Duodenal mucosa (tissue), 2 donors: ENCODE results near the gene RSPO3.

ENCODE experiments used
- H3K27ac ChIP-seq: one replicate; pipeline ENCODE4 v1.7.0; 2013; ENCODE audit warnings: low read depth, low read length
- H3K27me3 ChIP-seq, 2 donors: one replicate each; pipeline ENCODE4 v1.7.0; 2013; ENCODE audit warnings: low read length in 2 of 2, control low read depth in 1 of 2; ENCODE audit not compliant: insufficient read depth in 2 of 2, control insufficient read depth in 1 of 2
- H3K36me3 ChIP-seq, 2 donors: one replicate each; pipeline ENCODE4 v1.7.0; 2013; ENCODE audit warnings: low read length in 2 of 2, control low read depth in 1 of 2; ENCODE audit not compliant: insufficient read depth in 2 of 2, control insufficient read depth in 1 of 2
- H3K4me1 ChIP-seq, 2 donors: one replicate each; pipeline ENCODE4 v1.7.0; 2013; ENCODE audit warnings: low read length in 2 of 2, control low read depth in 1 of 2; ENCODE audit not compliant: insufficient read depth in 2 of 2, control insufficient read depth in 1 of 2
- H3K4me3 ChIP-seq, 2 donors: one replicate each; pipeline ENCODE4 v1.7.0; 2013; ENCODE audit warnings: low read length in 2 of 2, low read depth in 1 of 2
- H3K9ac ChIP-seq, 2 donors: one replicate each; pipeline ENCODE4 v1.7.0; 2013; ENCODE audit warnings: low read length in 2 of 2, low read depth in 1 of 2
- H3K9me3 ChIP-seq, 2 donors: one replicate each; pipeline ENCODE4 v1.7.0; 2013; ENCODE audit warnings: low read length in 2 of 2, control low read depth in 1 of 2; ENCODE audit not compliant: control insufficient read depth in 1 of 2

Gene RSPO3

DNA sequence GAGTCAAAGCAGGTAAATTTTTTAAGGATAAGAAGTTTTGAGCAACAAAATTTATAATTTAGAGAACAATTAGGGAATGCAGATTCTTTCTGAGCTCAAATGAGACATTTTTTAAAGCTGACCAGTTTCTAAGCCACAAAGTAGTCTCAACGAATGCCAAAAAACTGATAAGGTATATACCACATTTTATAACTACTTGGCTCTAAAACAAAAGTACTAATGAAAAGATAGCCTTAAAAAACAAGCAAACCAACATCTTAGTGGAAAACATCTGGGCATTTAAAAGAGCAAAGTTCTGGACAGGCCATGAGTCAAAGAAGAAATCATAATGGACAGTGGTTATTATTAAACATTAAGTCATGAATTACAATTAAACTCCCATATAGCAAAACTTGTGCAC lies 125.0 kb downstream of the RSPO3 start:
- Histone ChIP-seq H3K9ac (no peak overlapping the region), H3K4me1 (no peaks in the 10 kb centered on the region), H3K36me3 (no peaks in the 10 kb centered on the region), H3K9me3 (no peaks in the 10 kb centered on the region), H3K4me3 (no peak overlapping the region), H3K27me3 (no peaks in the 10 kb centered on the region), H3K27ac (no peak overlapping the region)
